Mucosa of descending colon (tissue), 3 donors: ENCODE measurements around the gene ZC3H8. TPM values are rescaled to one million over a fixed set of nuclear protein-coding genes. Genes with fewer than 3 reads are reported as not detected.

Experiments used
- ATAC-seq: fragments of 200-7000 bp; cut with Tn5 transposase; one replicate; pipeline ENCODE4 v1.9.1; 2020; ENCODE audit warnings: mild to moderate bottlenecking, moderate library complexity
- DNase-seq, 3 donors: peaks; one replicate each; pipeline ENCODE4 v3.0.0-alpha.2; 2020
- H3K36me3 ChIP-seq: fragments of 200-600 bp; one replicate; pipeline ENCODE4 v1.8.0; 2021; ENCODE audit warnings: low read depth, mild to moderate bottlenecking
- H3K4me1 ChIP-seq: fragments of 200-600 bp; one replicate; pipeline ENCODE4 v1.8.0; 2021; ENCODE audit warnings: low read depth, mild to moderate bottlenecking
- H3K4me3 ChIP-seq: fragments of 200-600 bp; one replicate; pipeline ENCODE4 v1.8.0; 2021; ENCODE audit warnings: mild to moderate bottlenecking
- H3K9me3 ChIP-seq: fragments of 200-600 bp; one replicate; pipeline ENCODE4 v1.8.0; 2021; ENCODE audit warnings: mild to moderate bottlenecking
- intact Hi-C, 2 donors: fragments of 100-400 bp; cut with DNase I in 1 of 2; cut with micrococcal nuclease in 1 of 2; formaldehyde crosslinking; loops; one replicate each; pipeline versions ENCODE4 v1.11.0 to v1.11.1; 2022; cut with DNase I, micrococcal nuclease
- total RNA-seq, 3 donors: library from RNA; stranded (reverse); fragmentation: NEBNext Ultra II Directional in 2 of 3; extraction: Animal tissue kit (Norgen Biotek cat#: 25700) in 2 of 3; gene quantifications; one replicate each; pipeline versions ENCODE4 v1.2.1 to v1.2.4, GENCODE V29; 2021 to 2023
- TF ChIP-seq, protein P1 (sequence below): fragments of 200-600 bp; IDR thresholded peaks from one replicate; pipeline ENCODE4 v1.8.0; 2022; ENCODE audit warnings: antibody characterized with exemption, mild to moderate bottlenecking
- donor health status: DM: no; HTN: no; CAD: no; lungs with moderate emphysema.
- donor health status: DM: no; HTN: no; CAD: no.
- donor health status: DM: no; HTN: yes; CAD: no.

The ZC3H8 gene
- total RNA-seq, 3 donors from 2014 or later = 8.7 to 13.6 (median 9.6) TPM

DNA sequence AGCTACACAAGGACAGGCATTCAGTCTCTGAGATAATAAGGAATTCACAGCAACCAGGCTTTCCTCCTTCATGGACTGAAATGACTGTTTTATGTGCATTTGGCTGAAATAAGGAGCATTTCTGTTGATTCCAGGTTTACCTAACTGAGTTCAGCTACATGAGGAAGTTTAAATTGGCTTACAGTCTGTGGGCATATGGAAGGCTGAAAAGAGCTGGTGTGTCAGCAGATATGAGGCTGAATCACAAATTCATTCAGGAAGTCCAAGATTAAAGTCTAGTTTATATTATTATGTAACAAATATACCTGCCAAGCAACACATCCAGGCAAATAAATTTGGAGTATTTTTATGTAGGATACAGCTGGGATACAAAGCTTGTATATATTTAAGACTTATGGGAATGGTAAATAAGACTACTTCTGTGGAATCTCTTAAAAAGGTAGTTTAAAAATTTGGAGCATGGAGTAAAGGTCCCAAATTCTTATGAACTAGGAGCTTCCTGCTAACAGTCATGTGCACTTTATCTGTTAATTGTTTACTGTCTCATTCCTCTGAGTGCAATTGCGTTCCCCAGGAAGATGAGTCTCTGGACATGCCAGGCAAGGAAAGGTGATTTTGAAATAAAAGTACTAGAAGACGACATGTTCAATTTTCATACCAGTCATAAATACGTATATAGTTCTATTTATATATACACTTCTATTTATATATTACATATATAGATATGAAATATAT, 53.0 kb downstream of the ZC3H8 start:
- no peak overlapping the region for H3K4me3 ChIP-seq
- ATAC-seq (no peak), DNase-seq (no peak)
- no peaks in the 10 kb centered on the region for H3K4me1 ChIP-seq
- intact Hi-C loops = no loop called here
- peaks cover 26% of the 10 kb centered on the region for H3K9me3 ChIP-seq
- TF ChIP-seq, protein P1, sequence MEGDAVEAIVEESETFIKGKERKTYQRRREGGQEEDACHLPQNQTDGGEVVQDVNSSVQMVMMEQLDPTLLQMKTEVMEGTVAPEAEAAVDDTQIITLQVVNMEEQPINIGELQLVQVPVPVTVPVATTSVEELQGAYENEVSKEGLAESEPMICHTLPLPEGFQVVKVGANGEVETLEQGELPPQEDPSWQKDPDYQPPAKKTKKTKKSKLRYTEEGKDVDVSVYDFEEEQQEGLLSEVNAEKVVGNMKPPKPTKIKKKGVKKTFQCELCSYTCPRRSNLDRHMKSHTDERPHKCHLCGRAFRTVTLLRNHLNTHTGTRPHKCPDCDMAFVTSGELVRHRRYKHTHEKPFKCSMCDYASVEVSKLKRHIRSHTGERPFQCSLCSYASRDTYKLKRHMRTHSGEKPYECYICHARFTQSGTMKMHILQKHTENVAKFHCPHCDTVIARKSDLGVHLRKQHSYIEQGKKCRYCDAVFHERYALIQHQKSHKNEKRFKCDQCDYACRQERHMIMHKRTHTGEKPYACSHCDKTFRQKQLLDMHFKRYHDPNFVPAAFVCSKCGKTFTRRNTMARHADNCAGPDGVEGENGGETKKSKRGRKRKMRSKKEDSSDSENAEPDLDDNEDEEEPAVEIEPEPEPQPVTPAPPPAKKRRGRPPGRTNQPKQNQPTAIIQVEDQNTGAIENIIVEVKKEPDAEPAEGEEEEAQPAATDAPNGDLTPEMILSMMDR = no peak
- H3K36me3 ChIP-seq = no peaks in the 10 kb centered on the region

GRCh38 chr2:112199188-112199587, 55.7 kb downstream of the ZC3H8 start:
- intact Hi-C loops = no loop called here
- ATAC-seq (no peak), DNase-seq (no peak)
- no peaks in the 10 kb centered on the region for H3K36me3 ChIP-seq
- H3K9me3 ChIP-seq = peaks cover 15% of the 10 kb centered on the region
- H3K4me1 ChIP-seq = no peaks in the 10 kb centered on the region
- TF ChIP-seq, protein P1 = no peak
- no peak overlapping the region for H3K4me3 ChIP-seq

DNA sequence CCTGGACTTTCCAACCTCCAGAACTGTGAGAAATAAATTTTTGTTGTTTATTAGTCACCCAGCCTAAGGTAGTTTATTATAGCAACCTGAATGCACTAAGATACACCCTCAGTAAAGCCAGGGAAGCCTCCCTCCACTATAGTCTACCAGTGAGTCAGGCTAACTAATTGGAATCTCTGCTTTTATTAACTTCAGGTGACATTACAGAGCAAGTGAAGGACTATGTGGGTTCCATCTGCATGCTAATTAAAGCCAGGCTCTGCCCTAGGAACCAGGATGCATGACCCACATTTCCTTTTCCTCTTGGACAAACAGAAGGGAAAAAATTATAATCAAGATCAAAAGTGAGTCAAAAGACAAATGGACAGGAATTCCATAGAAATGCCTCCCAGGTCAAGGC, 56.1 kb downstream of the ZC3H8 start:
- TF ChIP-seq, protein P1 = no peak
- DNase-seq = no peak
- ATAC-seq = peak; percentile 8
- no peak overlapping the region for H3K4me3 ChIP-seq
- intact Hi-C loops = no loop called here
- no peaks in the 10 kb centered on the region for H3K4me1 ChIP-seq
- no peaks in the 10 kb centered on the region for H3K36me3 ChIP-seq
- H3K9me3 ChIP-seq = peaks cover 11% of the 10 kb centered on the region

DNA sequence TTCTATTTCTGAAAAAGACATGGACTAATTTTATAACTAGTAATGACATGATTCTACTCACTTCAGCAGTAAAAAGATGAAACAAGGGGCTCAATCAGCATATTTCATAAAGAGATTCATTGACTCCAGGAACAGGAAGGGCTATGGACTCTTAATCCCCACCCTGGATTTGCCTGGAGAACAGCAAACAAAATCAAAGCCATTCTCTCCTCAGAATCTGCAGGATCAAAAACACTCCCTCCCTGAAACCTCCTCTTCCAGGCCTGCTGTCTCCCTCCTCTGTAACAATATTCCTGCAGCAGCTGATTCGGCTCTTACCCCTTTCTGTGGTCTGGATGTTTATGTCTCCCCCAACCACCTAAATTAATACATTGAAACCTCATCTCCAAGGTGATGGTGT, 57.0 kb downstream of the ZC3H8 start:
- H3K36me3 ChIP-seq = no peaks in the 10 kb centered on the region
- DNase-seq (no peak), ATAC-seq (no peak)
- intact Hi-C loops = no loop called here
- TF ChIP-seq, protein P1 = no peak
- peaks cover 2% of the 10 kb centered on the region for H3K9me3 ChIP-seq
- no peaks in the 10 kb centered on the region for H3K4me1 ChIP-seq
- H3K4me3 ChIP-seq = no peak overlapping the region

DNA sequence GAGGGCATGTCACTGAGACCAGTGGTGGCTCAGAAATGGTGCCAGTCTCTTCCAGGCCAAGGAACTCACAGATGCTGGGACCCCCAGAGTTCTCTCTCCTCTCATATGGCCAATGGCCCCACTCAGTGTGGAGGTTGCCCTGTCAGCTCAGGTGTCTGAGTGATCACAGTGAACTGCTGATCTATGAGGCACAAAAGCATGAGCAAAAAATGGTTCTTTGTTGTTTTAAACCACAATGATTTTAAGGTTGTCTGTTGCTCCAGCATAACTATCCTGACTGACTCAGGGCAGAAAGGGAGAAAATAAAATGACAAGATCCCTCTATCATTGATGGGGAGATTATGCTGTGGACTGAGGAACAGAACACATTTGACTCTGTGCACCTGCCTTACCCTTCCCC, 58.9 kb downstream of the ZC3H8 start:
- no peaks in the 10 kb centered on the region for H3K36me3 ChIP-seq
- TF ChIP-seq, protein P1 = no peak
- no peak overlapping the region for H3K4me3 ChIP-seq
- intact Hi-C loops = no loop called here
- DNase-seq (no peak), ATAC-seq (no peak)
- no peaks in the 10 kb centered on the region for H3K9me3 ChIP-seq
- no peaks in the 10 kb centered on the region for H3K4me1 ChIP-seq
